AG09309 (cell line): Measurements from ENCODE around the gene SLIT3.

Source experiments
- DNase-seq: peaks from one replicate; pipeline ENCODE4 v3.0.0-alpha.2; 2010; ENCODE audit warnings: low read depth
- H3K4me3 ChIP-seq: 2 replicates; pipeline ENCODE4 v1.5.1; 2011; ENCODE audit warnings: mild to moderate bottlenecking, low read depth, low read length, moderate library complexity; ENCODE audit not compliant: control insufficient read depth
- TF ChIP-seq, protein P1 (sequence below): IDR thresholded peaks from 2 replicates; pipeline ENCODE4 v1.5.1; 2011; ENCODE audit warnings: mild to moderate bottlenecking, low read depth, low read length, inconsistent platforms; ENCODE audit not compliant: insufficient read depth, control insufficient read depth; ENCODE audit errors: missing control alignments

Gene SLIT3

DNA sequence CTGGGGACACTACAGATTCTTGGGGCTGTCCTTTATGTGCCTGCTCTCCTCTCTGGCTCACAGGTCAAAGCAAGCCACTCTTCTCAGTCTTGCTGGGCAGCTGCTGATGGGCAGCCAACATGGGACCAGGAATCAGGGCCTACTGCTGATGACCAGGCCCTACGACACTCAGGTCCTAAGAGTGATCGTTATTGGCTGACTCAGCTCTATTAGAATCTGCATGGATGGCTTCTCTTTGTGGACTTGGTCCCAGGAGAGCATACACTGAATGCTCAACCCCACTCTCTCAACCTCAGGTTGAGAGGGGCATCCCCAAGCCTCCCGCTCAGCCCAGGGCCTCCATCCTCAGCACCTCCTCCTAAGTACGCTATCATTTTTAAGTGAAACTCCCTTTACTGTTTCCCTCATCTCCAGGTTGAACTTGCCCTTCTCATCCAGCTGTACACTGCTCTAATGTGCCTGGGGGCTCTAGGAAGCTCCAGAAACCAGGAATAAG, 471.0 kb downstream of the SLIT3 start:
- TF ChIP-seq, protein P1, sequence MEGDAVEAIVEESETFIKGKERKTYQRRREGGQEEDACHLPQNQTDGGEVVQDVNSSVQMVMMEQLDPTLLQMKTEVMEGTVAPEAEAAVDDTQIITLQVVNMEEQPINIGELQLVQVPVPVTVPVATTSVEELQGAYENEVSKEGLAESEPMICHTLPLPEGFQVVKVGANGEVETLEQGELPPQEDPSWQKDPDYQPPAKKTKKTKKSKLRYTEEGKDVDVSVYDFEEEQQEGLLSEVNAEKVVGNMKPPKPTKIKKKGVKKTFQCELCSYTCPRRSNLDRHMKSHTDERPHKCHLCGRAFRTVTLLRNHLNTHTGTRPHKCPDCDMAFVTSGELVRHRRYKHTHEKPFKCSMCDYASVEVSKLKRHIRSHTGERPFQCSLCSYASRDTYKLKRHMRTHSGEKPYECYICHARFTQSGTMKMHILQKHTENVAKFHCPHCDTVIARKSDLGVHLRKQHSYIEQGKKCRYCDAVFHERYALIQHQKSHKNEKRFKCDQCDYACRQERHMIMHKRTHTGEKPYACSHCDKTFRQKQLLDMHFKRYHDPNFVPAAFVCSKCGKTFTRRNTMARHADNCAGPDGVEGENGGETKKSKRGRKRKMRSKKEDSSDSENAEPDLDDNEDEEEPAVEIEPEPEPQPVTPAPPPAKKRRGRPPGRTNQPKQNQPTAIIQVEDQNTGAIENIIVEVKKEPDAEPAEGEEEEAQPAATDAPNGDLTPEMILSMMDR, result no peak
- DNase-seq, result no peak
- H3K4me3 ChIP-seq, result no peak overlapping the region

GRCh38 chr5:168829044-168829443, 471.9 kb downstream of the SLIT3 start:
- TF ChIP-seq, protein P1, result no peak
- no peak for DNase-seq
- H3K4me3 ChIP-seq, result no peak overlapping the region

- DNase-seq, result no peak
- TF ChIP-seq, protein P1, result no peak
- H3K4me3 ChIP-seq, result no peak overlapping the region
These were observed 473.3 kb downstream of the SLIT3 start for GRCh38 chr5:168827636-168828035.

GRCh38 chr5:168826246-168826725, 474.7 kb downstream of the SLIT3 start:
- DNase-seq, result no peak
- no peak overlapping the region for H3K4me3 ChIP-seq
- TF ChIP-seq, protein P1, result no peak

- DNase-seq, result no peak
- TF ChIP-seq, protein P1, result no peak
- H3K4me3 ChIP-seq, result no peak overlapping the region
These were observed 478.1 kb downstream of the SLIT3 start for GRCh38 chr5:168822745-168823281.

GRCh38 chr5:168822248-168822744, 478.6 kb downstream of the SLIT3 start:
- H3K4me3 ChIP-seq, result no peak overlapping the region
- no peak for DNase-seq
- TF ChIP-seq, protein P1, result no peak

DNA sequence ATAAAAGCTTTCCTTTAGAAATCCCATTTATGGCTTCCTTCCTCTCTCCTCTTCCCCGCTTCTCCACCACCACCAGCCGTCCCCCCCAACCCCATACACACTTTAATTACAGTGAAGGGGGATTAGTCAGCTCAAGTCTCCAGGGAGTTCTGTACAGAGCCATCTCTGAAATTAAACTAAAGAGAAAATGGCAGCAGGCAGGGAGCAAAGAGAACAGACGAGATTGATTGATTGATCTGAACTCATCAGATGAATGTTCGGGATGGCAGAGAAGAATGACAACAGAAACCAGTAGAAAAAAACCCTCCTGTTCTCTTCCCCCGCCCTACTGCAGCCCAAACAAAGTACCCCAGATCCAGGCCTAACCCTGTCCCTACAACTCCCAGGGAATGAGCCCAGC, 480.1 kb downstream of the SLIT3 start:
- TF ChIP-seq, protein P1, result no peak
- DNase-seq, result no peak
- no peak overlapping the region for H3K4me3 ChIP-seq
